ENCODE data around the gene CELF4. TPM values are rescaled to one million over a fixed set of nuclear protein-coding genes. Genes with fewer than 3 reads are reported as not detected.

Gene CELF4
- total RNA-seq, 2 donors from 2014 or later = not detected

GRCh38 chr18:37421341-37422077 is 144.1 kb downstream of the CELF4 start:
- Mint-ChIP-seq H3K27me3 (peaks cover 4% of the 10 kb centered on the region), H3K4me3 (no peak overlapping the region), H3K27ac (no peak overlapping the region), H3K4me1 (no peaks in the 10 kb centered on the region), H3K36me3 (ENCODE audit: low read depth) (no peaks in the 10 kb centered on the region), H3K9me3 (no peaks in the 10 kb centered on the region)
- no peak for ATAC-seq (replicated peaks)

GRCh38 chr18:37420315-37420880 is 145.2 kb downstream of the CELF4 start:
- Mint-ChIP-seq H3K36me3 (ENCODE audit: low read depth) (no peaks in the 10 kb centered on the region), H3K4me3 (no peak overlapping the region), H3K27me3 (peaks cover 4% of the 10 kb centered on the region), H3K4me1 (no peaks in the 10 kb centered on the region), H3K27ac (no peak overlapping the region), H3K9me3 (no peaks in the 10 kb centered on the region)
- no peak for ATAC-seq (replicated peaks)

DNA sequence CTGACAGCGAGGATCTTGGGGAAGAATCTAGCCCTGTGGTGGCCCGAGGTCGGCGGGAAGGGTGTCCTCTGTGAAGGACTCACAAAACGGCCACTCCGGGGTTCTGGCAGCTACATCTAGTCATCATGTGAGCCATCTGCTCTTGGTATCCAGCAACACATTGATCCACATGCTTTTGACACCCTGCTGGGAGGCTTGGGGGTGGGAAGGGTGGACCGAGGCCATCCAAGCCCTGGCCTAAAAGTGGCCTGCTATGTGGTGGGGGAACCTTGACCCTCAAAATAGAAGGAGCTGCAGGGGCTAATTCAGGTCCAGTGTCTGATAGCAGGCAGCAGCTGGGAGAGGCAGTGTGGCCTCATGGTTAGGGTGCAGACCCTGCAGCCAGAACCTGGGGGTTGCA is 145.7 kb downstream of the CELF4 start:
- Mint-ChIP-seq H3K9me3 (no peaks in the 10 kb centered on the region), H3K27ac (no peak overlapping the region), H3K27me3 (peaks cover 4% of the 10 kb centered on the region), H3K36me3 (ENCODE audit: low read depth) (no peaks in the 10 kb centered on the region), H3K4me1 (no peaks in the 10 kb centered on the region), H3K4me3 (no peak overlapping the region)
- no peak for ATAC-seq (replicated peaks)

GRCh38 chr18:37419315-37419714 is 146.3 kb downstream of the CELF4 start:
- Mint-ChIP-seq H3K9me3 (no peaks in the 10 kb centered on the region), H3K4me3 (no peak overlapping the region), H3K27ac (no peak overlapping the region), H3K27me3 (peaks cover 4% of the 10 kb centered on the region), H3K36me3 (ENCODE audit: low read depth) (no peaks in the 10 kb centered on the region), H3K4me1 (no peaks in the 10 kb centered on the region)
- no peak for ATAC-seq (replicated peaks)

GRCh38 chr18:37414816-37415215 is 150.8 kb downstream of the CELF4 start:
- no peaks in the 10 kb centered on the region for H3K9me3 Mint-ChIP-seq
- no peak overlapping the region for H3K4me3 Mint-ChIP-seq
- no peak for ATAC-seq (replicated peaks)
- no peaks in the 10 kb centered on the region for H3K27me3 Mint-ChIP-seq
- no peaks in the 10 kb centered on the region for H3K36me3 Mint-ChIP-seq (ENCODE audit: low read depth)
- H3K4me1 Mint-ChIP-seq = no peaks in the 10 kb centered on the region
- no peak overlapping the region for H3K27ac Mint-ChIP-seq

- no peaks in the 10 kb centered on the region for H3K36me3 Mint-ChIP-seq (ENCODE audit: low read depth)
- no peaks in the 10 kb centered on the region for H3K9me3 Mint-ChIP-seq
- ATAC-seq (replicated peaks) = no peak
- H3K27ac Mint-ChIP-seq = no peak overlapping the region
- no peaks in the 10 kb centered on the region for H3K27me3 Mint-ChIP-seq
- no peaks in the 10 kb centered on the region for H3K4me1 Mint-ChIP-seq
- H3K4me3 Mint-ChIP-seq = no peak overlapping the region
These were observed 152.8 kb downstream of the CELF4 start for GRCh38 chr18:37412829-37413228.

GRCh38 chr18:37412333-37412732 is 153.3 kb downstream of the CELF4 start:
- no peak for ATAC-seq (replicated peaks)
- no peaks in the 10 kb centered on the region for H3K36me3 Mint-ChIP-seq (ENCODE audit: low read depth)
- H3K9me3 Mint-ChIP-seq = no peaks in the 10 kb centered on the region
- H3K27me3 Mint-ChIP-seq = no peaks in the 10 kb centered on the region
- no peak overlapping the region for H3K27ac Mint-ChIP-seq
- H3K4me3 Mint-ChIP-seq = no peak overlapping the region
- no peaks in the 10 kb centered on the region for H3K4me1 Mint-ChIP-seq

DNA sequence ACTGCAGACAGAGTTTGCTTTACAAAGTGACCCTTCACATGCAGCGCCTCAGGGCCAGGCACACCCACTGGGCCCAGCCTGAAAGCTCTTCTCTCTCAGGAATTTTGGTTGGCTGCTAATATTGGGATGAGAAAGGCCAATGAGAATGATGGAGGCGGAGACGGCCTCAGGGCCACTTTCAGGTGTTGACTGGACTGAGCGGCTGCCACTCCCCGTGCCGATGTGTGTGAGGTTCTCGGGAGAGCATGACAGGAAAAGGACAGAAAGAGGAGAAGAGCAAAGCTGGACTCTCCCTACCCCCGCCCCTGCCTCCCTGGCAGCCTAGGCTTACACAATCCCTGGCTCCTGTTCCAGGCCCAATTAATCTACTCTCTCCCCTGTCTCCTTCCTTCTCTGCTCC is 155.7 kb downstream of the CELF4 start:
- Mint-ChIP-seq H3K4me3 (no peak overlapping the region), H3K27me3 (no peaks in the 10 kb centered on the region), H3K4me1 (no peaks in the 10 kb centered on the region), H3K27ac (no peak overlapping the region), H3K9me3 (no peaks in the 10 kb centered on the region), H3K36me3 (ENCODE audit: low read depth) (no peaks in the 10 kb centered on the region)
- ATAC-seq (replicated peaks) = no peak

DNA sequence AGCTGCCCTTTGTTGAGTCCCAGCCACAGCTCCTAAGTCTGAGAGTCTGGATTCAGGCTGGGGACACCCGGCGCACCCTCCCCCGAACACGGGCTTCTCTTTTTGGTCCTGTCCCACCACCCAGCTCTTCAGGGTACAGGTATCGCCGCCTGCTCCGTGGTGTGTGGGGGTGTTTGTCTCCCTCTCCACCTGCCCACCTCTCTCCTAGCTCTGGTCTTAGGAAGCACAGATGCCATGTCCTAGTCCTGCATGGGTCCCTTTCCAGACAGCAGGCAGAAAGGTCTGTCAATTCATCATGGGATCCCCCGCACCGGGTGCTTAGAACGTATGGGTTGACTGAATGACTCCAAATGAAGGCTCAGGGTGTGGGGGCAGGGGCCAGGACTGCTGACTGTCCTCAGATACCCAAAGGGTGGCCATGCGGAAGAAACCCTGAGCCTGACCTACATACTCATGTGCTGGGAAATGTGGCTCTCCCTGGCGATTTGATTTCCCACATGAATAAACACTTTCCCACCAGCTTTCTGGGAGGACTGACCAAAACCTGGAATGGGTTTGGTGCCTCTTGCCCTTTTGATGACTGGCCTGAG is 156.8 kb downstream of the CELF4 start:
- no peak for ATAC-seq (replicated peaks)
- H3K27ac Mint-ChIP-seq = no peak overlapping the region
- H3K36me3 Mint-ChIP-seq (ENCODE audit: low read depth) = no peaks in the 10 kb centered on the region
- H3K27me3 Mint-ChIP-seq = no peaks in the 10 kb centered on the region
- no peaks in the 10 kb centered on the region for H3K9me3 Mint-ChIP-seq
- H3K4me3 Mint-ChIP-seq = no peak overlapping the region
- no peaks in the 10 kb centered on the region for H3K4me1 Mint-ChIP-seq

- no peak overlapping the region for H3K27ac Mint-ChIP-seq
- no peaks in the 10 kb centered on the region for H3K27me3 Mint-ChIP-seq
- no peaks in the 10 kb centered on the region for H3K36me3 Mint-ChIP-seq (ENCODE audit: low read depth)
- no peaks in the 10 kb centered on the region for H3K9me3 Mint-ChIP-seq
- H3K4me3 Mint-ChIP-seq = no peak overlapping the region
- H3K4me1 Mint-ChIP-seq = no peaks in the 10 kb centered on the region
- ATAC-seq (replicated peaks) = no peak
These were observed 158.0 kb downstream of the CELF4 start for GRCh38 chr18:37407571-37407970.

DNA sequence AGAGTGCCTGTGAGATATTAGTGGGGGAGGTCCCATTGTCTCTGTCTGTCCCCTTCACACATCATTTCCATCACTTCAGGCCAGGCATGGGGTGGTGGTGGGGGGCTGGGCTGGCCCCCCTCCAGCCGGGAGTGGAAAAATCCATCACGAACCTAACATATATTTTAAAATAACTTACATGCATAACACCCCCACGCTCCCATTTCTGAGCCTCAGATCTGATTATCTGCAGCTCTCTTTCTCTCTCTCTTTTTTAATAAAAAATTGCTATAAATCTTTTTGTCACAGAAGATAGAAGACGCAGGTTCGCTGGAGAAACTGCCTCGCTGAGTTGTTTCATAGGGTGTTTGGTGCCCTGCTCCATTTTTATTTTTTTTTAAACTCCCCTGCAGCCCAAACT is 159.8 kb downstream of the CELF4 start:
- no peak for ATAC-seq (replicated peaks)
- Mint-ChIP-seq H3K4me3 (no peak overlapping the region), H3K27me3 (no peaks in the 10 kb centered on the region), H3K27ac (no peak overlapping the region), H3K4me1 (no peaks in the 10 kb centered on the region), H3K9me3 (no peaks in the 10 kb centered on the region), H3K36me3 (ENCODE audit: low read depth) (no peaks in the 10 kb centered on the region)

DNA sequence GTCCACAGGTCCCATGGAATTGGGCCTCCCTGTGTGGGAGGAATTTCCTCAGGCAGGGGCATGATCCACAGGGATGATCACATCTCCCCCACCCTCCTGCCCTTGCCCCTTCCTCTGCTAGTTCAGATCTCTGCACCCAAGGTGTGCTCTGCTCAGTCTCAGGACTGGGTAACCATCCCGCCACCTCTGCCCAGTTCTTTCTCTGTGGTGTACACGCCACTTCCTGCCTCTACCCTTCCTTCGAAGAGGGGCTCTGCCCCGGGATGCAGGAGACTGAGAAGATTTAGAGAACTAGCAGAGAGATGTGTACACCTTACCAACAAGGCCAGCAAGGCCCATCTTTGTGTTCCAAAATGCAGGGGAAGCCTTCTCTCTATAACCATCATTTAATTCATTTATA is 160.4 kb downstream of the CELF4 start:
- Mint-ChIP-seq H3K4me1 (no peaks in the 10 kb centered on the region), H3K36me3 (ENCODE audit: low read depth) (no peaks in the 10 kb centered on the region), H3K9me3 (no peaks in the 10 kb centered on the region), H3K27me3 (no peaks in the 10 kb centered on the region), H3K4me3 (no peak overlapping the region), H3K27ac (no peak overlapping the region)
- ATAC-seq (replicated peaks) = no peak

DNA sequence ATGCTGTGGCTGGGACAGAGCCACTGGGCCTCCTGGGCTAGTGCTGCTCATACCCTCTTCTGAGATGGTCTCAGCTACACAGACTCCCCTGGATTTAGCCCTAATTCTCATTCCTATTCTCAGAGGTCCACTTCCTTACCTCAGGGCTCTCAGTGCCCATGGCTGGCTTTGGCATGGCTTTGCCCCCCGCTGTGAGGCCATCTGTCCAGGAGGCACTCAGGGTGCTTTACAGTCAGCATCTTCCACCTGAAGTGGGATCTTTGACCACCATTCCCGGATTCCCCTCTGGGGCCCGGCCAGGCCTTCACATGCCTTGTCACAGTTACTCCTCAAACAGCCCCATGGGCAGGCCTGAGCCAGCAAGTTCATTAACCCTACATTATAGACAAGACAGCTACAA is 161.8 kb downstream of the CELF4 start:
- H3K9me3 Mint-ChIP-seq = no peaks in the 10 kb centered on the region
- no peaks in the 10 kb centered on the region for H3K4me1 Mint-ChIP-seq
- no peaks in the 10 kb centered on the region for H3K36me3 Mint-ChIP-seq (ENCODE audit: low read depth)
- no peak overlapping the region for H3K4me3 Mint-ChIP-seq
- H3K27ac Mint-ChIP-seq = no peak overlapping the region
- no peaks in the 10 kb centered on the region for H3K27me3 Mint-ChIP-seq
- ATAC-seq (replicated peaks) = no peak

DNA sequence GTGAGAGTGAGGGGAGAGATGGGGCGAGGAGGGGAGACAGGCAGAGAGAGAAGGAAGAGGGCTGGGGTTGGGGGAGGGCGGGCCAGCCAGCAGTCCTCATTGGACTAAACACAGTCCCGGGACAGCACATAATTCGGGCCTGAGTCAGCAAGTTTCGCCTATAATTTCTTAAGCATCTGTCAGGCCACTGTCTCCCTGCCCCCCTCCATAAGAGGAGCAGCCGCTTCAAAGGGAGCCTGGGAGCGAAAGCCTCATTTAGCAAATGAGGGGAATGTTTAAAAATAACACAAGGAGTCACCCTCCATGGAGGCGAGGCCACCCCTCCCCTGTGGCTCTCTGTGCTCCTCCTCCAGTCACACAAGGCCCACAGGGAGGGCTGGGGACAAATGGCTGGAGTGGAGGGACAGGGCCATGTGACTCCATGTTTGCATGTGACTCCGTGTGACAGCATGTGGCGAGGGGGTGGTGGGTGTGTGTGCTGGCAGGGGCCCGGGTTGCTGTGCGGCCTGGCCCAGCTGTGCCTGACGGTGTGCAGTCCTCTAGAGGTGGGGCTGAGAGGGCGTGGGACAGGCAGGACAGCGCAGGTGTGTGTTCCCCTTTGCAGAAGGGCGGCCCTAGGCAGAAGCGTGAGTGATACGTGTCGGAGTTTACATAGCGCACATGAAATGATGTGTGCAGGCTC is 162.4 kb downstream of the CELF4 start:
- Mint-ChIP-seq H3K4me3 (no peak overlapping the region), H3K36me3 (ENCODE audit: low read depth) (no peaks in the 10 kb centered on the region), H3K27me3 (no peaks in the 10 kb centered on the region), H3K9me3 (no peaks in the 10 kb centered on the region), H3K27ac (no peak overlapping the region), H3K4me1 (no peaks in the 10 kb centered on the region)
- peak; percentile 13 for ATAC-seq (replicated peaks)

DNA sequence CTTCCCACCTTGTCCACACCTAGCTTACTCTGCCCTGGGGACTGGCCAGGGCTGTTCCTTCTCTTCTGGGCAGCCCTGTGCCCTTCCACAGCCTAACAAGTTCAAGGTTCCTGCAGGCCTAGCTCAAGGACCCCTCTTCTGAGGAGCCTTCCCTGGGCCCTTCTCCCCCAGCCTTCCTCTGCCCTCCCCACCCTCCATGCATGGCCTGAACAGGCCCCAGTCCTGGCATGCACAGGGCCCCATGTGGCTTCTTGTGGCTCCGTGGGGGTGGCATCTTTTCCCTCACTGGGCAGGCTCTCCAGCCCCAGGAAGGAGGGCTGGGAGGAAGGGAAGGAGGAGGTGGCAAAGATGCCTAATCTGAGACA is 162.9 kb downstream of the CELF4 start:
- ATAC-seq (replicated peaks) = no peak
- H3K36me3 Mint-ChIP-seq (ENCODE audit: low read depth) = no peaks in the 10 kb centered on the region
- H3K9me3 Mint-ChIP-seq = no peaks in the 10 kb centered on the region
- H3K4me3 Mint-ChIP-seq = no peak overlapping the region
- no peak overlapping the region for H3K27ac Mint-ChIP-seq
- no peaks in the 10 kb centered on the region for H3K4me1 Mint-ChIP-seq
- H3K27me3 Mint-ChIP-seq = no peaks in the 10 kb centered on the region

Measured in activated T-helper 17 cell treated with anti-CD3 and anti-CD28 coated beads, Interleukin-2, amount 50 U/mL, for 72 hours (primary cell).